Lung (tissue), 12 donors: Measurements from ENCODE around the gene HECW1. TPM values are rescaled to one million over a fixed set of nuclear protein-coding genes. Genes with fewer than 3 reads are reported as not detected.
A peak's percentile ranks its signal among the peaks of the same experiment; 100 is the strongest.

Experiments
- ATAC-seq: fragments of 200-7000 bp; cut with Tn5 transposase; one replicate; pipeline ENCODE4 v1.9.1; 2020; ENCODE audit warnings: moderate number of reproducible peaks; ENCODE audit not compliant: insufficient read depth, low FRiP score
- DNase-seq, 3 donors: peaks; one replicate each; pipeline ENCODE4 v3.0.0-alpha.2; 2013 to 2017
- H3K27ac ChIP-seq, 2 donors: one replicate each; pipeline ENCODE4 v1.5.1; 2013; ENCODE audit warnings: mild to moderate bottlenecking in 2 of 2, moderate library complexity in 2 of 2, control low read depth in 1 of 2, inconsistent platforms in 1 of 2, low read depth in 1 of 2, low read length in 1 of 2
- H3K27me3 ChIP-seq, 3 donors: one replicate each; pipeline ENCODE4 v1.5.1; 2013; ENCODE audit warnings: low read length in 2 of 3; ENCODE audit not compliant: control insufficient read depth in 3 of 3, insufficient read depth in 3 of 3
- H3K36me3 ChIP-seq, 4 donors: one replicate each; pipeline ENCODE4 v1.5.1; 2013; ENCODE audit warnings: low read length in 4 of 4, mild to moderate bottlenecking in 1 of 4, moderate library complexity in 1 of 4; ENCODE audit not compliant: control insufficient read depth in 4 of 4, insufficient read depth in 4 of 4
- H3K4me1 ChIP-seq, 5 donors: one replicate each; pipeline ENCODE4 v1.5.1; 2013; ENCODE audit warnings: low read length in 5 of 5, mild to moderate bottlenecking in 2 of 5, moderate library complexity in 1 of 5; ENCODE audit not compliant: control insufficient read depth in 5 of 5, insufficient read depth in 5 of 5
- H3K4me3 ChIP-seq: one replicate; pipeline ENCODE4 v1.5.1; 2013; ENCODE audit warnings: mild to moderate bottlenecking, control low read depth, moderate library complexity
- H3K9ac ChIP-seq, 2 donors: one replicate each; pipeline ENCODE4 v1.5.1; 2013; ENCODE audit warnings: low read length in 2 of 2, control low read depth in 1 of 2; ENCODE audit not compliant: insufficient read depth in 1 of 2
- H3K9me3 ChIP-seq, 4 donors: one replicate each; pipeline ENCODE4 v1.5.1; 2013; ENCODE audit warnings: low read length in 3 of 4, mild to moderate bottlenecking in 1 of 4, moderate library complexity in 1 of 4; ENCODE audit not compliant: control insufficient read depth in 4 of 4, insufficient read depth in 3 of 4
- WGBS, 2 donors: extraction: QIAGEN DNeasy Blood & Tissue Kit; methylation state at CpG; one replicate each; pipeline ENCODE4 v1.1.7; 2013; 5-methylcytosine and 5-hydroxymethylcytosine counted together
- polyA plus RNA-seq, 2 donors: library from polyadenylated mRNA; stranded (reverse); fragments of 200-250 nt; gene quantifications; one replicate each; pipeline ENCODE4 v1.2.1, GENCODE V29; 2013
- total RNA-seq, 2 donors: library from RNA; depleted of rRNA in 1 of 2; stranded (reverse); fragments of >200 nt in 1 of 2; gene quantifications; one replicate each; pipeline ENCODE4 v1.2.1, GENCODE V29; 2014 to 2021
- TF ChIP-seq, protein P1 (sequence below): IDR thresholded peaks from 2 replicates; pipeline ENCODE4 v1.5.1; 2012; ENCODE audit warnings: mild to moderate bottlenecking; ENCODE audit errors: control extremely low read depth, extremely low read depth
- donor health status: control.
- donor health status: control.
- donor health status: Bipolar disorder and iron deficiency.
- donor health status: healthy.
- donor health status: DM: yes; HTN: yes; CAD: no.

HECW1 gene
- total and polyA plus RNA-seq, 4 donors, result 0.05 to 0.21 (median 0.13) TPM

DNA sequence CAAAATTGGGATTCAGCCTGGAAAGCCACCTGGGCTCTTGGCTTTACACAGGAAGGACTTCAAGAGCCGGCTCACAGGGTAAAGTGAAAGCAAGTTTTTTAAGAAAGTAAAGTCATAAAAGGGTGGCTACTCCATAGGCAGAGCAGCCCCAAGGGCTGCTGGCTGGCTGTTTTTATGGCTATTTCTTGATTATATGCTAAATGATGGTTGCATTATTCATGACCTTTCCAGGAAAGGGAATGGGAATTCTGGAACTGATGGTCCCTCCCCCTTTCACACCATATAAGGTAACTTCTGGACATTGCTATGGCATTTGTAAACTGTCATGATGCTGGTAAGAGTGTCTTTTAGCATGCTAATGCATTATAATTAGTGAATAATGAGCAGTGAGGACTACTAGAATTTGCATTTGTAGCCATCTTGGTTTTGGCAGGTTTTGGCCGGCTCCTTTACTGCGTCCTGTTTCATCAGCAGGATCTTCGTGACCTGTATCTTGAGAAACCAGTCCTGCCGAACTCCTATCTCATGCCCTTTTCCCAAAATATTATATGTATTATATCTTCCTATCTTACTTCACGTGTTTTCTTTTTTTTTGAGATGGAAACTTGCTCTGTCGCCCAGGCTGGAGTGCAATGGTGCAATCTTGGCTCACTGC lies 80.5 kb downstream of the HECW1 start:
- ATAC-seq (no peak), DNase-seq (no peak)
- TF ChIP-seq, protein P1, sequence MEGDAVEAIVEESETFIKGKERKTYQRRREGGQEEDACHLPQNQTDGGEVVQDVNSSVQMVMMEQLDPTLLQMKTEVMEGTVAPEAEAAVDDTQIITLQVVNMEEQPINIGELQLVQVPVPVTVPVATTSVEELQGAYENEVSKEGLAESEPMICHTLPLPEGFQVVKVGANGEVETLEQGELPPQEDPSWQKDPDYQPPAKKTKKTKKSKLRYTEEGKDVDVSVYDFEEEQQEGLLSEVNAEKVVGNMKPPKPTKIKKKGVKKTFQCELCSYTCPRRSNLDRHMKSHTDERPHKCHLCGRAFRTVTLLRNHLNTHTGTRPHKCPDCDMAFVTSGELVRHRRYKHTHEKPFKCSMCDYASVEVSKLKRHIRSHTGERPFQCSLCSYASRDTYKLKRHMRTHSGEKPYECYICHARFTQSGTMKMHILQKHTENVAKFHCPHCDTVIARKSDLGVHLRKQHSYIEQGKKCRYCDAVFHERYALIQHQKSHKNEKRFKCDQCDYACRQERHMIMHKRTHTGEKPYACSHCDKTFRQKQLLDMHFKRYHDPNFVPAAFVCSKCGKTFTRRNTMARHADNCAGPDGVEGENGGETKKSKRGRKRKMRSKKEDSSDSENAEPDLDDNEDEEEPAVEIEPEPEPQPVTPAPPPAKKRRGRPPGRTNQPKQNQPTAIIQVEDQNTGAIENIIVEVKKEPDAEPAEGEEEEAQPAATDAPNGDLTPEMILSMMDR, result no peak
- Histone ChIP-seq H3K4me1 (no peaks in the 10 kb centered on the region), H3K27ac (no peak overlapping the region), H3K27me3 (no peaks in the 10 kb centered on the region), H3K9ac (no peak overlapping the region), H3K9me3 (peaks cover 0 to 2% (median 0%) of the 10 kb centered on the region in 4 donors), H3K4me3 (no peak overlapping the region), H3K36me3 (no peaks in the 10 kb centered on the region)
- 92% methylated on average over 7 of the region's 7 CpGs for WGBS, 2 donors

DNA sequence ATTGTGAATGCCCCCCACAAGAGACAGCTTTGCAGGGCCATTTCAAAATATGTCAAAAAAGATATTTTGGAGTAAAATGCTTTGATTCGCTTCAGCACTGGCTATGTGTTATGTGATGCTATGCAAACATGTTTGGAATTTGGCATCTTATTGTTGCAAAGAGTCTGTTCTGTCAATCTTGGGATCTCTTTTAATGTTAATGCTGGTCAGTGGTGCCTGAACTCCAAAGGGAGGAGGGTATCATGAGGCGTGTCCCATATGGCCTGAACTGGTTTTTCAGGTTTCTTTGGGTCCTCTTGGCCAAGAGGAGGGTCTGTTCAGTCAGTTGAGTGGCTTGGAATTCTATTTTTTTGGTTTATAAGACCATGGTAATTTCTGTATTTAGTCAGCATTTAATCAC lies 81.4 kb downstream of the HECW1 start:
- H3K9ac ChIP-seq, result no peak overlapping the region
- no peaks in the 10 kb centered on the region for H3K36me3 ChIP-seq
- ATAC-seq (no peak), DNase-seq (peak in 2 of 3 donors; percentile 20 to 44)
- H3K4me3 ChIP-seq, result no peak overlapping the region
- H3K4me1 ChIP-seq, result no peaks in the 10 kb centered on the region
- no peaks in the 10 kb centered on the region for H3K27me3 ChIP-seq
- H3K9me3 ChIP-seq, result peaks cover 0 to 2% (median 0%) of the 10 kb centered on the region in 4 donors
- 43 to 64% methylated on average over 2 of the region's 2 CpGs for WGBS, 2 donors
- TF ChIP-seq, protein P1, result no peak
- no peak overlapping the region for H3K27ac ChIP-seq

DNA sequence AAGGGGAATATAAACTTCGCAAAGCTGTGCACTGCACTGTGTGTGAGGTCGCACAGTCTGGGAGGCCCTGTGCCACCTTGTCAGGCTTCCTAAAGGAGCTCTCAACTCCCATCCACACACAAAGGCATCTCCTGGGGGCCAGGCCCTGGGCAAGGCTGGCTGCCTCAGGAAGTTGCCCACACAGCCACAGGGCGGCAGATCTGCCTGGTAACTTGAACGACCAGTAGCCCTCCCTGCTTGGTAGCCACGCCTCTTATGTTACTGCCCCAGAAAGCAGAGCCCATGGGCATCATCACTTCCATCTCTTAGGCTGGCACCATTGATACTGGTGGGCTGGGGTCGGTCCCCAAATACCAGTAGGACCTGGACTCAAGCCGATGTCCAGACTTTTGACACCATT lies 82.8 kb downstream of the HECW1 start:
- Histone ChIP-seq H3K4me1 (no peaks in the 10 kb centered on the region), H3K27me3 (no peaks in the 10 kb centered on the region), H3K9ac (no peak overlapping the region), H3K36me3 (no peaks in the 10 kb centered on the region), H3K9me3 (peaks cover 0 to 2% (median 0%) of the 10 kb centered on the region in 4 donors), H3K27ac (no peak overlapping the region), H3K4me3 (no peak overlapping the region)
- DNase-seq (no peak), ATAC-seq (no peak)
- TF ChIP-seq, protein P1, result no peak
- 82 to 86% methylated on average over 7 of the region's 7 CpGs for WGBS, 2 donors

DNA sequence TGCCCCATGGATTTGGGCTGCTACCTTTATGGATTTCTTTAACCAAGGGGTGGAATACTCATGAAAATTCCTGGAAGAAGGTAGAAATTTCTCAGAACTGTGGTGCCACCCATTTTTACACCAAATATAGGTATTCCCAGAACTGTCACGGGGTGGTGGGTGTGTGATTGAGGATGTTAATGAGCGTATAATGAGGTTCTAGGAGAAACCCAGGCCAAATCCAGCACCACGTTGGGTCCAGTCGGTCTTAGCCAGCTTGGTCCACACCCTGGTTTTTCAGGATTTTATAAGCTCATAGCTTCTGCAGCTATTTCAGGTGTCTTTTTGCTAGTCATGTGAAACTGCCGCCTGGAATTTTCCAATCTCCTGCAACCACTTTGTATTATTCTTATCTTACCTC lies 83.3 kb downstream of the HECW1 start:
- no peaks in the 10 kb centered on the region for H3K27me3 ChIP-seq
- 92 to 93% methylated on average over 5 of the region's 5 CpGs for WGBS, 2 donors
- ATAC-seq (no peak), DNase-seq (no peak)
- TF ChIP-seq, protein P1, result no peak
- no peak overlapping the region for H3K4me3 ChIP-seq
- peaks cover 0 to 2% (median 0%) of the 10 kb centered on the region in 4 donors for H3K9me3 ChIP-seq
- no peaks in the 10 kb centered on the region for H3K4me1 ChIP-seq
- H3K9ac ChIP-seq, result no peak overlapping the region
- H3K36me3 ChIP-seq, result no peaks in the 10 kb centered on the region
- H3K27ac ChIP-seq, result no peak overlapping the region
